HG03060 (cell line): ENCODE data around the gene IL18RAP.

Experiments
- ATAC-seq: cut with Tn5 transposase; IDR thresholded peaks from one replicate; pipeline ENCODE4 v1.9.1; 2021; ENCODE audit warnings: low read depth, moderate number of reproducible peaks; ENCODE audit not compliant: unreplicated experiment

IL18RAP gene

DNA sequence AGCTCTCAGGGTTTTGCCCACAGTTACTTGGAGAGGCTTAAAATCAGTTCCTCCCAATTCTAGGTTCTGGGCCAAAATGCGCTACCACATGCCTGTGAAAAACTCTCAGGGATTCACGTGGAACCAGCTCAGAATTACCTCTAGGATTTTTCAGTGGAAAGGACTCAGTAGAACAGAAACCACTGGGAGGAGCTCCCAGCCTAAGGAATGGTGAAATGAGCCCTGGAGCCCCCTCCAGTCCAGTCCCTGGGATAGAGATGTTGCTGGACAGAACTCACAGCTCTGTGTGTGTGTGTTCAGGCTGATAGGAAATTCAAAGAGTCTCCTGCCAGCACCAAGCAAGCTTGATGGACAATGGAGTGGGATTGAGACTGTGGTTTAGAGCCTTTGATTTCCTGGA lies 29.0 kb downstream of the IL18RAP start:
- ATAC-seq = no peak

DNA sequence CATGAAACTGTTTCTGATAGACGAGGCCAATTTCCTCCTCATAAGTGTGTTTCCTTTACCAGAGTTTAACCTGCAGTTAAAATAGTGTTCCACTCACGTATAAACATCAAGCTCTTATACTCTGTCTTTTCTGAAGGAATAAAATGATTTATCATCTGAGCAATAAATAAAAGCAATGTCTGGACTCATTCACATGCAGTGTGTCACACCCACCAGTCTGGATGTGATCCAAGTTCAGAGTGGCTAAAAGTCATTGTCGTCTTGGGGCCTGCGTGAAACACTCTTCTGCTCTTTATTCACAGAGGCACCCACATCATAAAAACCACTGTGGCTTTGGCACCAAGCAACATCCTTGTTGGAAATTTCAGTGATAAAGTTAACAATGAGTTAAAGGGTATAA lies 30.5 kb downstream of the IL18RAP start:
- ATAC-seq = no peak

- no peak for ATAC-seq
Observed at GRCh38 chr2:102455061-102455670, 32.2 kb downstream of the IL18RAP start.

DNA sequence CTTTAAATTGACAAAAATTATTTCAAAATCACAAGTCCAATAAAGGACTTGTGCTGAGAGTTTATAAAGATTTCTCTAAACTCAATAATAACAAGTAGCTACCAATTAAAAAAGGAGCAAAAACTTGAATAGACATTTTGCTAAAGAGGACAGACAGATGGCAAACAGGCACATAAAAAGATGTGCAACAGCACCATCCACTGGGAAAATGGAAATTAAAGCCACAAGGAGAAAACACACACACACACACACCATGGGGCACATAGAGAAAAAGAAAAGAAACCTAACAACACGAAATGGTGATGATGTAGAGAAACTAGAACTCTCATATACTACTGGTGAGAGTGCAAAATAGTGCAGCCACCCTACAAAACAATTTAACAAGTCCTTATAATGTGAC lies 37.5 kb downstream of the IL18RAP start:
- no peak for ATAC-seq

DNA sequence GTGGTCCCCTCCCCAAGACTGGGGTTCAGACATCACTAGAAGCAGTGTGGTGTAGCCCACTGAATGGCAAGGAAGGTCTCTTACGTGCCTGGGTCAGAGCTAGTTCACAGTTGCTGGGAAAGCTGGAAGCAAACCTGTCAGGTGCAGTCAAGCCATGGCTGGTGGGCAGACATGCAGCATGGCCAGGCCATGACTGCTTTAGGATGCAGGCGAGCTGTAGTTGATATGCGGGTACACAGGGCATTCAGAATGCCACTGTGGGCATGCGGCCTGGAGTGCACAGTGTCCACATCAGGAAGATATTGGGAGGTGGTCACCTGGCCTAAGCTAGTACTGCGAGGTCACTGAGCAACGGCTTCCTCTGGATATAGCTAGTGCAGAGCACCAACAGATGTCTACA lies 38.2 kb downstream of the IL18RAP start:
- no peak for ATAC-seq

DNA sequence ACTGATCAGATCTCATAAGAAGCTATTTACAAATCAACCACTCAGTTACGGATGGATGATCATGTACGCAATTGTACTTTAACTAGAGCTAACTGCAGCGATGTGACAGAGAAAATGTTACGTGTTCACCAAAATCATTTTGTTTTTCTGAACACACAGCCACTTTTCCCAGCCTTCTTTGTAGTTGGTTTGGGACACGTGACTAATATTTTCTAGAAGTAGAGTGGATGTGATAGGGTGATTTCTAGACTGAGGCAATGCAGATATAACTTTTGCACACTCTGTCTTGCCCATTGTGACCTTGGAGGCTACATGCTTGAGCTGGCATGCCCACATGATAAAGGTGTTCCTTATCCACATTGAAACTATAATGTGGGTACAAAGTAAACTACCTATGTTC lies 40.2 kb downstream of the IL18RAP start:
- ATAC-seq = no peak

- ATAC-seq = no peak
Observed at GRCh38 chr2:102470168-102470567, 47.2 kb downstream of the IL18RAP start.

- no peak for ATAC-seq
Observed at GRCh38 chr2:102473020-102473419, 50.1 kb downstream of the IL18RAP start, which contains the start of gene SLC9A4. TSS of gene SLC9A4 (plus strand) at chr2:102473226. CDS start at chr2:102473760, 534 bp downstream.

DNA sequence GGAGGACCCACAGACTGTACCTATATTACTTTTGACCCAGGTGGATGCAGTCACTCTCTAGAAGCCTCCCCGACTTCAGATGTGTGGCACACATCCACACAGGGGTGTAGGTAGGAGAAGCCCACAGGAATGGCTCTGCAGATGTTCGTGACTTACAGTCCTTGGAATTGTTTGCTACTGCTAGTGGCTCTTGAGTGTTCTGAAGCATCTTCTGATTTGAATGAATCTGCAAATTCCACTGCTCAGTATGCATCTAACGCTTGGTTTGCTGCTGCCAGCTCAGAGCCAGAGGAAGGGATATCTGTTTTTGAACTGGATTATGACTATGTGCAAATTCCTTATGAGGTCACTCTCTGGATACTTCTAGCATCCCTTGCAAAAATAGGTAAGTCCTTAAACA lies 50.7 kb downstream of the IL18RAP start:
- ATAC-seq = no peak

- ATAC-seq = no peak
Observed at GRCh38 chr2:102474785-102475184, 51.8 kb downstream of the IL18RAP start.

DNA sequence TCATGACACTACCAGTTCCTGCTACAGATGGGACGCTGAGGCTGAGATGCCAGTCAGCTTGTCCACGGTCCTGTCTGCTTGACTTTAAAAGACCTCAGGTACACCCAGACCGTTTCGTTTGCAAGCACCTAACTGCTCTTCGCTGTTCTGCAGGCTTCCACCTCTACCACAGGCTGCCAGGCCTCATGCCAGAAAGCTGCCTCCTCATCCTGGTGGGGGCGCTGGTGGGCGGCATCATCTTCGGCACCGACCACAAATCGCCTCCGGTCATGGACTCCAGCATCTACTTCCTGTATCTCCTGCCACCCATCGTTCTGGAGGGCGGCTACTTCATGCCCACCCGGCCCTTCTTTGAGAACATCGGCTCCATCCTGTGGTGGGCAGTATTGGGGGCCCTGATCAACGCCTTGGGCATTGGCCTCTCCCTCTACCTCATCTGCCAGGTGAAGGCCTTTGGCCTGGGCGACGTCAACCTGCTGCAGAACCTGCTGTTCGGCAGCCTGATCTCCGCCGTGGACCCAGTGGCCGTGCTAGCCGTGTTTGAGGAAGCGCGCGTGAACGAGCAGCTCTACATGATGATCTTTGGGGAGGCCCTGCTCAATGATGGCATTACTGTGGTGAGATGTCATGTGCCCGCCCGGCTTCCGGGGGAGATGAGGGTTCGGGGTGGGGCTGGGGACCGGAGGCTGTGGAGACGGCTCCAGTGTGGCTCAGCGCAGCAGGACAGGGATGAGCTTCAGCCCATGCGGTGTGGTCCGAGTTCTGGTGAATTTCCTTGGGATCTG lies 55.9 kb downstream of the IL18RAP start:
- no peak for ATAC-seq

DNA sequence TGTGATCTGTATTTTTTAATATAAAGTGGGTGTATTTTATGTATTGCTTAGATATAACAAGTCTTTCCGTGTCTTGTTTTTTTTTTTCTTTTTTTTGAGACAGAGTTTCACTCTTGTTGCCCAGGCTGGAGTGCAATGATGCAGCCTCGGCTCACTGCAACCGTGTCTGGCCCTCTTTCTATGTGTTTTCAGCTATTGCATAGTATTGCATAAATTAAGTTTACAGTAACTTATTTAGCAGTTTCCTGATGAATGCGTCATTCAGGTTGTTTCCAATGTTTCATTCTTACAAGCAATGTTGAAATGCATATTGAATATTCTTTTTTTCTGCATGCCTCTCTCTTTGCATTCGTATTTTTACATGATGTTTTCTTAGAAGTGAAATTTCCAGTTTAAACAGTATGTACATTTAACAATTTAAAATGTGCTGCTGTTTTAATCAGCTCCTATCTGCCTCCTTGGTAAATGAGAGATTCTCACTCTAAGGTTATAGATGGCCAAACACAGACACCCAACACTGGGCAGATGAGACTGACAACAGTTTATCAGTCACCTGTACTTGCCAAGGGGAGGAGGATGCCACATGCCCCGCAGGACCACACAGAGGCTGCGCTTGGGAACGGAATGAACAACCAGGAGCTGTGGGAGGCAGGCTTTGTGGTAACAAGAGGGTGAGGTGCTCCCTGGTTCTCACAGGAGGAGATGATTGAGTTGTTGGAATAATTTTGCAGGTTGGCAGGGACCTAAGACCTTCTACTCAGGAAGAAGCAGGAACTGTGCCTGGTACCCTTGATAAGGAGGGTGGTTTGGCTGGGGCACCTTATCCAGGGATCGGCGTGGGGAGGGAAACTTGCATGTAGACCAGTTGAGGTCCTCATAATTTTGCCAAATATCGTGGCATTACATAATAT lies 57.6 kb downstream of the IL18RAP start:
- ATAC-seq = no peak

DNA sequence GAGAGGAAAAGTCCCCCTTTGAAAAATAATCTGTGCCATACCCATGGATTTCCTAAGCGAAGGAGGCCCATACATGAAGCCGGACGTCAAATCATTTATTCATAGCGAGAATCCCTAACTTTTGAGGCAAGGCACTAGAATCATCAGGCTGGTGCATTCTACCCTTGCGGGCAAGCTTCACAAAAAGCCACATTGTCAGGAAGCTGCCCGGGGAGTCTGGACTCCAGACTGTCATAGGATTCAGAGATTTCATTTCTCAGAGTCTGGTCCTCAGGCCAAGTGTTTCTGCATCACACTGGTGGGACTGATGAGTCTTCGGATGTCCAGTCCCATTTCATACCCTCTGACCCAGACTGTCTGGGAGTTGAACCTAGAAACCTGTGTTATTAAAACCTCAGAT lies 59.0 kb downstream of the IL18RAP start:
- no peak for ATAC-seq

- ATAC-seq = no peak
Observed at GRCh38 chr2:102483086-102483485, 60.1 kb downstream of the IL18RAP start.

GRCh38 chr2:102484310-102485061 lies 61.5 kb downstream of the IL18RAP start:
- no peak for ATAC-seq

- ATAC-seq = no peak
Observed at GRCh38 chr2:102485147-102485785, 62.3 kb downstream of the IL18RAP start.

- no peak for ATAC-seq
Observed at GRCh38 chr2:102486941-102487702, 64.2 kb downstream of the IL18RAP start.

DNA sequence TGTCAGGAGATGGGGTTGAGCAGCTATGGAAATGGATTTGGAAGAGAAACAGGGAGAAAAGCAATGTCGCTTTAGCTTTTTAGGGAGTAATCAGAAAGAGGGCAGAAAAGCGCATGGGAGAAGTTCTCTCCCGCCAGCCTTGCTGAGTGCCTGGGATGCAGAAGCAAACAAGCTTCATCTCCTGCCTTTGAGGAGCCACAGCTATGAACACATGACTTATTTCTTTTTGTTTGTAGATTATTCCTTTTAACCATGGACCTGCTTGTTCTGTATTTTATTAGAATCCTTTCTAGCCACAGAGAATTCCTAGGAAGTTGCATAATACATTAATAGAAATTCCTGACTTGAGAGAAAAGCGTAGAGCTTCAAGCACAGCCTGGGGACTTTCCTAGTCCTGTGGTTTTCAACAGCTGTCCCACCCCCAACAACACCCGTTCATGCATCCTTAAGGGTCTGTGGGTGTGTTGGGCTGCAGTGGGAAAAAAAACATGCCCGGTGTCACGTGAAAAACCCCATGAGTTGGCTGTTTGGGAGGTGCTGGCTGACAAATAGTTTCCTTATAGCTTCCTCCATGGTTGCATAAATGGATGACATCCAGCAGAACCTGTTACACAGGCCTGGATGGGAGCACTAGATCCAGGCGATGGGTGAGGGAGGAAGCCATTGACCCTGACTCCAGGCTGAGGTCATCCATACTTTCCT lies 65.0 kb downstream of the IL18RAP start:
- no peak for ATAC-seq

GRCh38 chr2:102489646-102490045 lies 66.7 kb downstream of the IL18RAP start:
- no peak for ATAC-seq
